Activated CD4-positive, alpha-beta T cell treated with anti-CD3 and anti-CD28 coated beads, Interleukin-2, amount 10 ng/mL, durations not matched to agents 7 days and 5 days (primary cell): ENCODE data around the gene ARHGEF5. TPM values are rescaled to one million over a fixed set of nuclear protein-coding genes. Genes with fewer than 3 reads are reported as not detected.
"Not testable (repeated sequence)": the region's sequence is repeated elsewhere in the genome, so short reads cannot be mapped to it uniquely, and the experiment has no call there.

ENCODE experiments used
- CTCF ChIA-PET: fragments of 350-600 bp; sonication (Branson Sonifier 250); formaldehyde crosslinking; loops from one replicate; lab custom pipeline; 2021; ENCODE audit warnings: antibody characterized with exemption; lab: Charles Lee
- POLR2A ChIA-PET: fragments of 350-600 bp; sonication (Branson Sonifier 250); formaldehyde crosslinking; loops from one replicate; lab custom pipeline; 2021; ENCODE audit warnings: antibody characterized with exemption; lab: Charles Lee
- DNase-seq: peaks from one replicate; pipeline ENCODE4 v3.0.0-alpha.2; 2020
- H3K27ac Mint-ChIP-seq: one replicate; pipeline ENCODE4 v1.8.0; 2021; ENCODE audit warnings: mild to moderate bottlenecking, moderate library complexity, mixed read lengths
- H3K27me3 Mint-ChIP-seq: one replicate; pipeline ENCODE4 v1.8.0; 2021; ENCODE audit warnings: mixed read lengths
- H3K36me3 Mint-ChIP-seq: one replicate; pipeline ENCODE4 v1.8.0; 2021; ENCODE audit warnings: low read depth, mixed read lengths
- H3K4me1 Mint-ChIP-seq: one replicate; pipeline ENCODE4 v1.8.0; 2021; ENCODE audit warnings: mixed read lengths
- H3K4me3 Mint-ChIP-seq: one replicate; pipeline ENCODE4 v1.8.0; 2021; ENCODE audit warnings: mild to moderate bottlenecking, moderate library complexity, mixed read lengths
- H3K9me3 Mint-ChIP-seq: one replicate; pipeline ENCODE4 v1.8.0; 2021; ENCODE audit warnings: mixed read lengths
- total RNA-seq, 2 experiments: library from RNA; stranded (reverse); gene quantifications; one replicate each; pipeline ENCODE4 v1.2.3, GENCODE V29; 2021

The ARHGEF5 gene
- total RNA-seq, 2 experiments from 2014 or later = 11.0 to 13.1 TPM

DNA sequence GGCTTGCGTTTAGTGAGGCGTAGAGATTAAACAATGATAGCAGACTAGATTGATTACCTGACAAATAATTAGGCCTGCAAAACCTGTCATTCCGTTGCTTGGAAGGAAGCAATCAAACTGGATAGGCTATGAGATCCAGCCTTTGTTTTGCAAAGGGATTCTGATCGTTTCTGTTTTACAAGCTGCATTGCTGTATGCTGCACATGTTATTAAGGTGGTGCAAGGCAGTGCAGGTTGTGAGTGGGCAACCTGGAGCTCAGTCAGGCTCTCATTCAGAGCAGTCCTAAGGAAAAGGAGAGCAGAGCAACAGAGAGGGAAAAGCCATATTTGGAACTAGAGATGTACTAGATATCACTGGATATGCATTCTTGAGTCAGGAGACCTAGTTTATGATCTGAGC lies 55.2 kb downstream of the ARHGEF5 start:
- Mint-ChIP-seq H3K27ac (no peak overlapping the region), H3K4me3 (no peak overlapping the region), H3K36me3 (no peaks in the 10 kb centered on the region), H3K9me3 (no peaks in the 10 kb centered on the region), H3K4me1 (no peaks in the 10 kb centered on the region), H3K27me3 (peaks cover 25% of the 10 kb centered on the region)
- ChIA-PET POLR2A (interaction anchor here (0.7 kb wide), 1 partner anchor 9 kb away, joined by 3 read pairs; no protein-coding TSS in a partner anchor), CTCF (interaction anchor here (0.9 kb wide), 1 partner anchor 19 kb away, joined by 5 read pairs; no protein-coding TSS in a partner anchor)
- DNase-seq = no peak

DNA sequence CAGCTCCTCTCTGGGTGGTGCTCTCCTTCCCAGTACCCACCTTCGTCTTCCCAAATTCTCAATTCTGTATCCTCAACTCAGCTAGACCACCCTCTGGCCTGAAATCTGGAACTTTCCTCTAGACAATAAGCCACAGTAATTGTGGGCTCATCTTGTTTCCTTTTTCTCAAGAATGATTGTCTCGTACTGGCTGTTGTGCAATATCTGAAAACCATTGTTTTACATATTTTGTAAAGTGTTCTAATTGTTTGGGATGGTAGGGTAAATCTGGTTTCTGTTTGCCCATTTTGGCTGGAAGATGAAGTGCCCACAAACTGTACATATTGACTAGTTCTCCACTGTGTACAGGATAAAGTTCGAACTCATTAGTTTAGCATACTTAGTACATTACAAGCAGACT lies 59.6 kb downstream of the ARHGEF5 start:
- POLR2A ChIA-PET = no interaction called here

DNA sequence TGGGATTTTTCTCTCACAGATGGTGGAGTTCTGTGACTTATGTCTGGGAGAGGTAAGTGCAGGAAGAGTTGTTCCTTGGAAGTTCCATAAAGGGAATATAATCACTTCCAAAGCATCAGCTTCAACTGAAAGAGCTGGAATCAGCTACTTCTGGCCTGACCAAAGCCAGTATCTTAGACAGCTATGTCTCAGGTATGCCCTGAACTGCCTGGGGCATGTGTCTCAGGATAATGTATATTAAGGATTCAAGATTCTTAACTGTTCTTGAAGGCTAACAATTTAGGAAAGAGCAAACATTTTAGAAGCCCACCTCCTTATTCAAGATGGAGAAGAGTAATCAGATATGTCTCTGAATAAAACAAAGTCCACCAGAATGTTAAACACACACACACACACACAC lies 60.7 kb downstream of the ARHGEF5 start:
- no peak for DNase-seq
- Mint-ChIP-seq H3K9me3 (no peaks in the 10 kb centered on the region), H3K36me3 (no peaks in the 10 kb centered on the region), H3K27ac (no peak overlapping the region), H3K27me3 (peaks cover 10% of the 10 kb centered on the region), H3K4me1 (no peaks in the 10 kb centered on the region), H3K4me3 (no peak overlapping the region)
- CTCF ChIA-PET = interaction anchor here (0.9 kb wide), 1 partner anchor 11 kb away, joined by 3 read pairs; no protein-coding TSS in a partner anchor
- POLR2A ChIA-PET = no interaction called here

More for the DNA sequence above, 59.6 kb downstream of the ARHGEF5 start:
- no peak for DNase-seq
- no peaks in the 10 kb centered on the region for H3K9me3 Mint-ChIP-seq
- H3K4me3 Mint-ChIP-seq = no peak overlapping the region
- CTCF ChIA-PET = no interaction called here
- H3K27ac Mint-ChIP-seq = no peak overlapping the region
- no peaks in the 10 kb centered on the region for H3K36me3 Mint-ChIP-seq
- H3K27me3 Mint-ChIP-seq = peaks cover 12% of the 10 kb centered on the region
- H3K4me1 Mint-ChIP-seq = no peaks in the 10 kb centered on the region

DNA sequence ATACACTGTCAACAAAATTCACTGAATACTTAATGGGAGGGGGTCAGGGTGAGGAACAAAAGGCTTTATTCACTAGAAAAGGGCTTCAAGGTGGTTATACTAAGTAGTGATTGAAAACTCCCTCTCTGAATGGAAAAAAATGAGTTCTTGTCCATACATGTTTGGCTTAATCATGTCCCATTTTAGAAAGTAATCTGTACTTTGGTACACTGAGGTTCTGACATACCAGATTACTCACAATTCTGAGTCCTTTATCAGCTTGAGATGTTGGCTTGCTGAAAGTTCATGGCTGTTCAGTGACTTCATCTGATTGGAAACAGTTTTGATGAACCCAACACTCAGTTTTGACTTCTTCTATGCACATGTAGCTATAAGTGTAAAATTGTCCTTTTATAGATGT lies 61.1 kb downstream of the ARHGEF5 start:
- ChIA-PET POLR2A (no interaction called here), CTCF (interaction anchor here (0.9 kb wide), 1 partner anchor 11 kb away, joined by 3 read pairs; no protein-coding TSS in a partner anchor)
- Mint-ChIP-seq H3K4me1 (no peaks in the 10 kb centered on the region), H3K9me3 (no peaks in the 10 kb centered on the region), H3K27ac (no peak overlapping the region), H3K36me3 (no peaks in the 10 kb centered on the region), H3K4me3 (no peak overlapping the region), H3K27me3 (peaks cover 9% of the 10 kb centered on the region)
- DNase-seq = no peak

DNA sequence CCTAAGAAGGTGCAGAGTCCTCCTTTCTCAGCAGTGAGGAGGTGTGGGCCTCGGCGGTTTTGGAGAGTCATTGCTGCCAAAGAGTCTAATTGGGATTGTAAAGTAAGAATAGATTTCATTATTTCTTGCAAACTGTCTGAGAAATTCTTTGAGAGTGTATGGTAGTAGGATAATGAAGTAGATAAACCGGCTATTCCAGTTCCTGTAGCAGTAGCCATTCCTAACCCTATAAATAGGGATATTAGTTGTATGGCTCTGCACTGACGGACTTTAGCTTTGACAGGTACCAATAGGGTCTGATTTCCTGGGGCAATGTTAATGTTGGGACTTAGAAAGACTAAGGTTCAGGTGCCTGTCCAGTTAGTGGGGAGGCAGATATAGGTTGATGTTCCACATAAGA lies 63.7 kb downstream of the ARHGEF5 start:
- H3K27me3 Mint-ChIP-seq, H3K36me3 Mint-ChIP-seq, H3K9me3 Mint-ChIP-seq, H3K4me1 Mint-ChIP-seq, H3K27ac Mint-ChIP-seq, DNase-seq, POLR2A ChIA-PET, H3K4me3 Mint-ChIP-seq, CTCF ChIA-PET: not testable (repeated sequence)

DNA sequence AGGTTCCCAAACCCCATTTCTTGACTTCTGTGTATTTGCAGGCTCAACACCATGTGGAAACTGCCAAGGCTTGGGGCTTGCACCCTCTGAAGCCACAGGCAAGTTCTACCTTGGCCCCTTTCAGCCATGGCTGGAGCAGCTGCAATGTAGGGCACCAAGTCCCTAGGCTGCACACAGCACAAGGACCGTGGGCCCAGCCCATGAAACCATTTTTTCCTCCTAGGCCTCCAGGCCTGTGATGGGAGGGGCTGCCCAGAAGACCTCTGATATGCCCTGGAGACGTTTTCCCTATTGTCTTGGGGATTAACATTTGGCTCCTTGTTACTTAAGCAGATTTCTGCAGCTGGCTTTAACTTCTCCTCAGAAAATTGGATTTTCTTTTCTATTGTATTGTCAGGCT lies 72.3 kb downstream of the ARHGEF5 start:
- DNase-seq, CTCF ChIA-PET, H3K4me3 Mint-ChIP-seq, H3K4me1 Mint-ChIP-seq, H3K36me3 Mint-ChIP-seq, H3K27ac Mint-ChIP-seq, POLR2A ChIA-PET, H3K27me3 Mint-ChIP-seq: not testable (repeated sequence)
- peaks cover 25% of the 10 kb centered on the region for H3K9me3 Mint-ChIP-seq

DNA sequence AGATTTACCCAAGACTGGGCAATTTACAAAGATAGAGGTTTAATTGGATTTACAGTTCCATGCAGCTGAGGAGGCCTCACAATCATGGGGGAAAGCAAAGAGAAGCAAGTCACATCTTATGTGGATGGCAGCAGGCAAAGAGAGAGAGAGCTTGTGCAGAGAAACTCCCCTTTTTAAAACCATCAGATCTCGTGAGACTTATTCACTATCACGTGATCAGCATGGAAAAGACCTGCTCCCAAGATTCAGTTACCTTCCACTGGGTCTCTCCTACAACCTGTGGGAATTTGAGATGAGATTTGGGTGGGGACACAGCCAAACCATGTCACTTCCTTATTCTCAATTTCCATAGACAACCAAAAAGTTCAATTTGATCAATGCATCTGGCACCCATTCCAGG lies 73.2 kb downstream of the ARHGEF5 start:
- H3K27ac Mint-ChIP-seq = no peak overlapping the region
- H3K9me3 Mint-ChIP-seq = peaks cover 25% of the 10 kb centered on the region
- no peaks in the 10 kb centered on the region for H3K4me1 Mint-ChIP-seq
- no peaks in the 10 kb centered on the region for H3K36me3 Mint-ChIP-seq
- no peak overlapping the region for H3K4me3 Mint-ChIP-seq
- ChIA-PET POLR2A (no interaction called here), CTCF (no interaction called here)
- no peaks in the 10 kb centered on the region for H3K27me3 Mint-ChIP-seq
- DNase-seq = no peak

Other genes starting within 250 kb of the ARHGEF5 start
- not detected for gene OR2A2, start 245.8 kb upstream of the ARHGEF5 start, total RNA-seq
- not detected for gene OR2A14, start 232.2 kb upstream of the ARHGEF5 start, total RNA-seq
- 1 to 10 TPM; 1.4 to 1.8 TPM for gene CTAGE4, start 171.9 kb upstream of the ARHGEF5 start, total RNA-seq
- gene ARHGEF35, start 159.6 kb upstream of the ARHGEF5 start, total RNA-seq = 1 to 10 TPM; 4.2 TPM
- gene OR2A42, start 115.8 kb upstream of the ARHGEF5 start, total RNA-seq = under 1 TPM in 1 of 2 experiments, not detected in 1; 0.04 TPM
- 1 to 10 TPM; 3.5 to 4.8 TPM for gene OR2A7, start 90.6 kb upstream of the ARHGEF5 start, total RNA-seq
- gene CTAGE8, start 86.1 kb upstream of the ARHGEF5 start, total RNA-seq = 1 to 10 TPM in 1 of 2 experiments, under 1 TPM in 1; 0.97 to 1.6 TPM
- under 1 TPM; 0.06 to 0.17 TPM for gene OR2A1, start 43.0 kb upstream of the ARHGEF5 start, total RNA-seq
- not detected for gene NOBOX, start 48.3 kb downstream of the ARHGEF5 start, total RNA-seq